Activated T-cell treated with anti-CD3 and anti-CD28 coated beads, Interleukin-2, amount 50 U/mL, for 24 hours (primary cell): ENCODE data around the gene TMEM145.
"Not testable (repeated sequence)": the region's sequence is repeated elsewhere in the genome, so short reads cannot be mapped to it uniquely, and the experiment has no call there.

Experiments used
- DNase-seq: peaks from one replicate; pipeline ENCODE4 v3.0.0-alpha.2; 2020
- H3K27ac Mint-ChIP-seq: 2 replicates; pipeline ENCODE4 v1.8.0; 2020; ENCODE audit warnings: mild to moderate bottlenecking, mixed read lengths
- H3K27me3 Mint-ChIP-seq: 2 replicates; pipeline ENCODE4 v1.8.0; 2020; ENCODE audit warnings: mixed read lengths
- H3K36me3 Mint-ChIP-seq: 2 replicates; pipeline ENCODE4 v1.8.0; 2020; ENCODE audit warnings: low read depth, mixed read lengths
- H3K4me1 Mint-ChIP-seq: 2 replicates; pipeline ENCODE4 v1.8.0; 2020; ENCODE audit warnings: low read depth, mixed read lengths
- H3K4me3 Mint-ChIP-seq: 2 replicates; pipeline ENCODE4 v1.8.0; 2020; ENCODE audit warnings: mild to moderate bottlenecking, moderate library complexity, mixed read lengths
- H3K9me3 Mint-ChIP-seq: 2 replicates; pipeline ENCODE4 v1.8.0; 2020; ENCODE audit warnings: mixed read lengths

The TMEM145 gene

DNA sequence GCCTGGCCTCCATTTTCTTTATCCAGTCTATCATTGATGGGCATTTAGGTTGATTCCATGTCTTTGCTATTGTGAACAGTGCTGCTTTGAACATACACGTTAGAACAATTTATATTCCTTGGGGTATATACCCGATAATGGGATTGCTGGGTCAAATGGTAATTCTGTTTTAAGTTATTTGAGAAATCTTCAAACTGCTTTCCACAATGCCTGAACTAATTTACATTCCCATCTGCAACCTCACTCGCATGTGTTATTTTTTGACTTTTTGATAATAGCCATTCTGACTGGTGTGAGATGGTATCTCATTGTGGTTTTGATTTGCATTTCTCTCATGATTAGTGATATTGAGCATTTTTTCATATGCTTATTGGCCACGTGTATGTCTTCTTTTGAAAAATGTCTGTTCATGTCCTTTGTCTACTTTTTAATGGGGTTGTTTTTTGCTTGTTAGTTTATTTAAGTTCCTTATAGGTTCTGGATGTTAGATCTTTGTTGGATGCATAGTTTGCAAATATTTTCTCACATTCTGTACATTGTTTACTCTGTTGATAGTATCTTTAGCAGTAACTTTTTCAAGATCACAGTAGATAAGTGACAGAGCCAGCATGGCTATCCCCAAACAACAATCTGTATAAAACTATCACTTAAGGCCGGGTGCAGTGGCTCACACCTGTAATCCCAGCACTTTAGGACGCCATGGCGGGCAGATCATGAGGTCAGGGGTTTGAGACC lies 26.2 kb downstream of the TMEM145 start:
- not testable (repeated sequence) for H3K4me3 Mint-ChIP-seq

GRCh38 chr19:42339922-42340321 lies 26.8 kb downstream of the TMEM145 start:
- H3K9me3 Mint-ChIP-seq, H3K4me3 Mint-ChIP-seq, H3K27ac Mint-ChIP-seq, H3K4me1 Mint-ChIP-seq, DNase-seq, H3K27me3 Mint-ChIP-seq: not testable (repeated sequence)
- peaks cover 15% of the 10 kb centered on the region for H3K36me3 Mint-ChIP-seq

More for the DNA sequence above, 26.2 kb downstream of the TMEM145 start:
- peaks cover 11% of the 10 kb centered on the region for H3K36me3 Mint-ChIP-seq
- not testable (repeated sequence) for H3K4me1 Mint-ChIP-seq, DNase-seq, H3K9me3 Mint-ChIP-seq, H3K27ac Mint-ChIP-seq, H3K27me3 Mint-ChIP-seq

DNA sequence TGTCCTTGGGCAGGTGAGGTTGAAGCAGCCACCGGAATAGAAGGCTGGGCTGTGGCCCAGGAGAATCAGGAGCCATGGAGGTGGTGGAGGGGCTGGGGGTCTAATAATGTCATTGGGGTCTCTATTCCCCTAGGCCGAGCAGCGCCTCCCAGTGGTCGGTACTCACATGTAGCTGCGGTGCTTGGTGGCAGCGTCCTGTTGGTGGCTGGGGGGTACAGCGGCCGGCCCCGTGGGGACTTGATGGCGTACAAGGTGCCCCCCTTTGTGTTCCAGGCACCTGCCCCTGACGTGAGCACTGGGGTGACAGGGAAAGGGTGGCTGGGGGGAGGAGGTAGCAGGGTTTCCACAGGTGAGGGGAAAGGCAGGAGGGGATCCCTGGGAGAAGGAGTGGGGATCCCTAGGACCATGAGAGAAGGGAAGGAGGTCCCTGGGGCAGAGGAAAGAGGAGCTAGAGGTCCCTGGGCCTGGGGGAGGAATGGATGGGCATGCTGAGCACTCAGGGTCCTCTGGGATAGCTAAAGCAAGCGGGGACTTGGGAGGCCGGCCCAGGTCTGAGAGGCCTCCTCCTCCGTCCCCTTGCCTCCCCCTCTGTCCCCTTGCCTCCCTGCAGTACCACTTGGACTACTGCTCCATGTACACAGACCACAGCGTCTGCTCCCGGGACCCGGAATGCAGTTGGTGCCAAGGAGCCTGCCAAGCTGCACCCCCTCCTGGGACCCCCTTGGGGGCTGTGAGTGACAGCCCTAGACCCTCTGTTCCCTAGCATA lies 30.4 kb downstream of the TMEM145 start:
- peaks cover 14% of the 10 kb centered on the region for H3K36me3 Mint-ChIP-seq
- H3K4me1 Mint-ChIP-seq = peaks cover 2% of the 10 kb centered on the region
- H3K4me3 Mint-ChIP-seq = no peak overlapping the region
- H3K27ac Mint-ChIP-seq = no peak overlapping the region
- DNase-seq = no peak
- no peaks in the 10 kb centered on the region for H3K9me3 Mint-ChIP-seq
- H3K27me3 Mint-ChIP-seq = no peaks in the 10 kb centered on the region

- no peak overlapping the region for H3K4me3 Mint-ChIP-seq
- H3K36me3 Mint-ChIP-seq = peaks cover 14% of the 10 kb centered on the region
- peaks cover under 1% of the 10 kb centered on the region for H3K4me1 Mint-ChIP-seq
- no peak overlapping the region for H3K27ac Mint-ChIP-seq
- no peaks in the 10 kb centered on the region for H3K9me3 Mint-ChIP-seq
- H3K27me3 Mint-ChIP-seq = no peaks in the 10 kb centered on the region
- DNase-seq = no peak
These were observed 31.3 kb downstream of the TMEM145 start for GRCh38 chr19:42344336-42344893.

GRCh38 chr19:42345191-42345812 lies 32.2 kb downstream of the TMEM145 start:
- no peak overlapping the region for H3K4me3 Mint-ChIP-seq
- H3K27me3 Mint-ChIP-seq = no peaks in the 10 kb centered on the region
- H3K27ac Mint-ChIP-seq = no peak overlapping the region
- H3K4me1 Mint-ChIP-seq = no peaks in the 10 kb centered on the region
- DNase-seq = no peak
- no peaks in the 10 kb centered on the region for H3K9me3 Mint-ChIP-seq
- H3K36me3 Mint-ChIP-seq = peaks cover 14% of the 10 kb centered on the region

DNA sequence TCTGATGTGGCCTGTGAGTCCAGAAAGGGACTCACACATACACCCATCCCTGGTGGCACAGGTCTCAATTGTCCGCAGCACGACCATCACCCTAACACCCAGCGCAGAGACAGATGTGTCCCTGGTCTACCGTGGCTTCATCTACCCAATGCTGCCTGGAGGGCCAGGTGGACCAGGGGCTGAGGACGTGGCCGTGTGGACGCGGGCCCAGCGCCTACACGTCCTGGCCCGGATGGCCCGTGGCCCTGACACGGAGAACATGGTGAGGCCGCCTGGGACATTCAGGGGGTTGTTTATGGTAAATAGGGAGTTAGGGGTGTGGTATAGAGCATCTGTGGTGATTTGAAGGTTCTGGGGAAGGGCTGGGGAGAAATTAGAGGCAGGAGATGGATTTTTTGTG lies 35.1 kb downstream of the TMEM145 start:
- H3K4me1 Mint-ChIP-seq = no peaks in the 10 kb centered on the region
- no peak overlapping the region for H3K4me3 Mint-ChIP-seq
- no peak overlapping the region for H3K27ac Mint-ChIP-seq
- DNase-seq = no peak
- H3K36me3 Mint-ChIP-seq = peaks cover 10% of the 10 kb centered on the region
- H3K27me3 Mint-ChIP-seq = no peaks in the 10 kb centered on the region
- H3K9me3 Mint-ChIP-seq = no peaks in the 10 kb centered on the region

GRCh38 chr19:42349378-42350107 lies 36.4 kb downstream of the TMEM145 start:
- H3K27ac Mint-ChIP-seq = no peak overlapping the region
- no peaks in the 10 kb centered on the region for H3K27me3 Mint-ChIP-seq
- no peaks in the 10 kb centered on the region for H3K9me3 Mint-ChIP-seq
- no peaks in the 10 kb centered on the region for H3K4me1 Mint-ChIP-seq
- H3K4me3 Mint-ChIP-seq = no peak overlapping the region
- peaks cover 10% of the 10 kb centered on the region for H3K36me3 Mint-ChIP-seq
- DNase-seq = no peak

DNA sequence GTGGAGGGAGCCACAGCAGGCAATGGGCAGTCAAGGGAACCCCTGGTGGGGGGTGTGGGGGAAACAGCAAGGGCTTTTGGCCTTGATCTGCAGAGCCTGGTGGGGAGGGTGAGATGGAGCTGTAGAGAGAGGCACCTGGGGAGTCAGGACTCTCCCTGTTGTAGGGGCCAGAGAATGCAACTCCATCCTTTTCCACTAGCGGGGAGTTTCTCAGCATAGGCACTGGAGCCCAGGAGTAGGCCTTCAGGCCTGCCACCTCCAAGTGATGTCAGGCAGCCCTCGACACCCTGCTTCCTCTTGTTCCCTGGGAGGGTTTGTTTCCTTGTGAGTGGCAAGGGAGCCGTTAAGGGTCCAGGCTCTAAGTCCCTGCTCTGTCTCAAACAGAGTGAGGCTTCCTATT lies 37.3 kb downstream of the TMEM145 start:
- no peak for DNase-seq
- H3K36me3 Mint-ChIP-seq = peaks cover 10% of the 10 kb centered on the region
- H3K9me3 Mint-ChIP-seq = no peaks in the 10 kb centered on the region
- H3K4me3 Mint-ChIP-seq = no peak overlapping the region
- no peaks in the 10 kb centered on the region for H3K27me3 Mint-ChIP-seq
- no peaks in the 10 kb centered on the region for H3K4me1 Mint-ChIP-seq
- H3K27ac Mint-ChIP-seq = no peak overlapping the region

GRCh38 chr19:42351079-42351735 lies 38.1 kb downstream of the TMEM145 start:
- Mint-ChIP-seq H3K27ac (no peak overlapping the region), H3K4me1 (no peaks in the 10 kb centered on the region), H3K9me3 (no peaks in the 10 kb centered on the region), H3K4me3 (no peak overlapping the region), H3K27me3 (no peaks in the 10 kb centered on the region), H3K36me3 (peaks cover 10% of the 10 kb centered on the region)
- no peak for DNase-seq

DNA sequence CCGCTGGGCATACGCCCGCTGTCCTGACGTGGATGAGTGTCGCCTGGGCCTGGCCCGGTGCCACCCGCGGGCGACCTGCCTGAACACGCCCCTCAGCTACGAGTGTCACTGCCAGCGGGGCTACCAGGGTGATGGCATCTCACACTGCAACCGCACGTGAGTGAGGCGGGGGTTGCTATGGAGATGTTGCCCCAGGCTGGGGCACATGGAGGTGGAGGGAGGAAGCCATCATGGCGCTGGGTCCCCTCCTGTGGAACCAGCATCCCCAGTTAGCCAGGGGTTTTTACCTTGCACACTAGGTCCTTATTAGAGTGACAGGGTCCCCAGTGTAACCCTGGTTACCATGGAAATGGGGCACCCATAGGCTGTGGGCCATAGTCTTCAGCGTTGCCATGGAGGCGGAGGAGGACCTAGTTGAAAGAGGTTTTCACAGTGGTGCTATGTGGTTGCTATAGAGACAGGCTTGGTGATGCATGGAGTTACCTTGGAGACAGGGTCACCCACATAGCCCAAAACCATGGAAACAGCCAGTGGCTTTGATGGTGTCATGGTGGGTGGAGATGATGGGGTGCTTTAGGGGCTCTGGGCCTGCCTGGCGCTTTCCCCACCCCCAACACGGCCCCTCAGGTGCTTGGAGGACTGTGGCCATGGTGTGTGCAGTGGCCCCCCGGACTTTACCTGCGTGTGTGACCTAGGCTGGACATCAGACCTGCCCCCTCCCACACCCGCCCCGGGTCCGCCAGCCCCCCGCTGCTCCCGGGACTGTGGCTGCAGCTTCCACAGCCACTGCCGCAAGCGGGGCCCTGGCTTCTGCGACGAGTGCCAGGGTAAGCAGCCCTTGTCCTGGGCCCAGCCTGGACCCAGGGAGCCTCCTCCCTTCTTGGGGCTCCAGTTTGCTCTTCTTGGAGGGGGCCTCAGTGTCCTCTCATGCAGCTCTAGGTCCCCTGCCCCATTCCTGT lies 39.5 kb downstream of the TMEM145 start:
- no peak overlapping the region for H3K4me3 Mint-ChIP-seq
- DNase-seq = no peak

GRCh38 chr19:42353341-42354015 lies 40.4 kb downstream of the TMEM145 start:
- DNase-seq = no peak
- Mint-ChIP-seq H3K9me3 (no peaks in the 10 kb centered on the region), H3K27ac (no peak overlapping the region), H3K4me1 (no peaks in the 10 kb centered on the region), H3K4me3 (no peak overlapping the region), H3K36me3 (peaks cover 13% of the 10 kb centered on the region), H3K27me3 (no peaks in the 10 kb centered on the region)

More for the DNA sequence above, 39.5 kb downstream of the TMEM145 start:
- Mint-ChIP-seq H3K27me3 (no peaks in the 10 kb centered on the region), H3K36me3 (peaks cover 12% of the 10 kb centered on the region), H3K27ac (no peak overlapping the region), H3K4me1 (no peaks in the 10 kb centered on the region), H3K9me3 (no peaks in the 10 kb centered on the region)

GRCh38 chr19:42355896-42356295 lies 42.8 kb downstream of the TMEM145 start:
- no peak for DNase-seq
- Mint-ChIP-seq H3K27ac (no peak overlapping the region), H3K36me3 (peaks cover 18% of the 10 kb centered on the region), H3K4me1 (no peaks in the 10 kb centered on the region), H3K27me3 (no peaks in the 10 kb centered on the region), H3K4me3 (no peak overlapping the region), H3K9me3 (no peaks in the 10 kb centered on the region)
